HepG2 (cell line): ENCODE results near the gene TMED5. TPM values are rescaled to one million over a fixed set of nuclear protein-coding genes. Genes with fewer than 3 reads are reported as not detected.

Experiments
- BORCS8-MEF2B ChIP-seq: sonication (generic); formaldehyde crosslinking; IDR thresholded peaks from 2 replicates; pipeline ENCODE4 v1.8.0; 2022; ENCODE audit warnings: mild to moderate bottlenecking, missing genetic modification reagents
- GABPA ChIP-seq, 2 experiments: IDR thresholded peaks; 2 replicates each; pipeline ENCODE4 v1.6.1; 2011 to 2016; ENCODE audit warnings: low read depth in 2 of 2, low read length in 1 of 2, missing biosample characterization in 1 of 2, missing genetic modification characterization in 1 of 2
- GTF3A ChIP-seq: sonication (generic); formaldehyde crosslinking; conservative IDR thresholded peaks from 2 replicates; pipeline ENCODE4 v1.4.0; 2020; ENCODE audit warnings: mild to moderate bottlenecking, missing genetic modification reagents
- ISX ChIP-seq: sonication (generic); formaldehyde crosslinking; conservative IDR thresholded peaks from 2 replicates; pipeline ENCODE4 v1.5.0; 2020; ENCODE audit warnings: missing genetic modification reagents
- KLF13 ChIP-seq: sonication (generic); formaldehyde crosslinking; IDR thresholded peaks from 2 replicates; pipeline ENCODE4 v1.4.0; 2020; ENCODE audit warnings: mild to moderate bottlenecking, missing genetic modification reagents
- MED1 ChIP-seq: sonication (generic); formaldehyde crosslinking; IDR thresholded peaks from 2 replicates; pipeline ENCODE4 v1.4.0; 2020; ENCODE audit warnings: missing genetic modification reagents
- SMARCE1 ChIP-seq: fragments of 450-650 bp; IDR thresholded peaks from 2 replicates; pipeline ENCODE4 v1.6.1; 2017; ENCODE audit warnings: borderline replicate concordance
- SMYD3 ChIP-seq: sonication (generic); formaldehyde crosslinking; IDR thresholded peaks from 2 replicates; pipeline ENCODE4 v1.8.1; 2023; ENCODE audit warnings: mild to moderate bottlenecking, missing genetic modification reagents
- ZFYVE20 ChIP-seq: sonication (generic); formaldehyde crosslinking; IDR thresholded peaks from 2 replicates; pipeline ENCODE4 v1.8.0; 2023; ENCODE audit warnings: low read depth, mild to moderate bottlenecking, moderate library complexity, missing genetic modification reagents, borderline replicate concordance
- ZNF343 ChIP-seq: sonication (generic); formaldehyde crosslinking; IDR thresholded peaks from 2 replicates; pipeline ENCODE4 v1.4.0; 2020; ENCODE audit warnings: mild to moderate bottlenecking, missing genetic modification reagents
- ZNF567 ChIP-seq: sonication (generic); formaldehyde crosslinking; IDR thresholded peaks from 2 replicates; pipeline ENCODE4 v1.8.1; 2023; ENCODE audit warnings: mild to moderate bottlenecking, missing genetic modification reagents, borderline replicate concordance
- polyA plus RNA-seq, 8 experiments: library from polyadenylated mRNA; depleted of rRNA in 3 of 8; stranded (reverse) in 7 of 8; unstranded in 1 of 8; fragments of >200 nt; fragmentation: Illumina TruSeq in 4 of 8; extraction: Trizol in 4 of 8; gene quantifications; 2 replicates each; pipeline versions ENCODE4 v1.2.1 to v1.2.3, GENCODE V29; 2011 to 2016; ENCODE audit warnings: low read depth in 4 of 8, missing spikeins in 1 of 8, mixed read lengths in 1 of 8; ENCODE audit not compliant: insufficient read depth in 1 of 8
- total RNA-seq, 5 experiments: library from RNA; depleted of rRNA; stranded (reverse); fragments of >200 nt; fragmentation: Illumina TruSeq; extraction: Trizol; gene quantifications; 2 replicates each; pipeline ENCODE4 v1.2.3, GENCODE V29; 2016; ENCODE audit warnings: low read depth in 1 of 5
- TF ChIP-seq, protein P1 (sequence below): sonication (generic); formaldehyde crosslinking; conservative IDR thresholded peaks from 2 replicates; pipeline ENCODE4 v1.5.0; 2020; ENCODE audit warnings: missing genetic modification reagents
- TF ChIP-seq, protein P2 (sequence below): sonication (generic); formaldehyde crosslinking; IDR thresholded peaks from 2 replicates; pipeline ENCODE4 v1.8.0; 2022; ENCODE audit warnings: low read depth, missing genetic modification reagents
- TF ChIP-seq, protein P3 (sequence below): sonication (generic); formaldehyde crosslinking; IDR thresholded peaks from 2 replicates; pipeline ENCODE4 v1.4.0; 2020; ENCODE audit warnings: mild to moderate bottlenecking, missing genetic modification reagents, borderline replicate concordance
- TF ChIP-seq, protein P4 (sequence below): sonication (generic); formaldehyde crosslinking; IDR thresholded peaks from 2 replicates; pipeline ENCODE4 v1.4.0; 2020; ENCODE audit warnings: missing genetic modification reagents
- TF ChIP-seq, protein P5 (sequence below): sonication (generic); formaldehyde crosslinking; IDR thresholded peaks from 2 replicates; pipeline ENCODE4 v1.5.1; 2020; ENCODE audit warnings: mild to moderate bottlenecking, missing genetic modification reagents, moderate library complexity
- TF ChIP-seq, protein P6 (sequence below): sonication (generic); formaldehyde crosslinking; IDR thresholded peaks from 2 replicates; pipeline ENCODE4 v1.4.0; 2020; ENCODE audit warnings: low read depth, mild to moderate bottlenecking, missing genetic modification reagents

TMED5 gene
- total and polyA plus RNA-seq, 2 of the 13 experiments (the other 11 are each of a cell fraction or from before 2014, with no cell fraction given), result 58.1 to 99.0 TPM

DNA sequence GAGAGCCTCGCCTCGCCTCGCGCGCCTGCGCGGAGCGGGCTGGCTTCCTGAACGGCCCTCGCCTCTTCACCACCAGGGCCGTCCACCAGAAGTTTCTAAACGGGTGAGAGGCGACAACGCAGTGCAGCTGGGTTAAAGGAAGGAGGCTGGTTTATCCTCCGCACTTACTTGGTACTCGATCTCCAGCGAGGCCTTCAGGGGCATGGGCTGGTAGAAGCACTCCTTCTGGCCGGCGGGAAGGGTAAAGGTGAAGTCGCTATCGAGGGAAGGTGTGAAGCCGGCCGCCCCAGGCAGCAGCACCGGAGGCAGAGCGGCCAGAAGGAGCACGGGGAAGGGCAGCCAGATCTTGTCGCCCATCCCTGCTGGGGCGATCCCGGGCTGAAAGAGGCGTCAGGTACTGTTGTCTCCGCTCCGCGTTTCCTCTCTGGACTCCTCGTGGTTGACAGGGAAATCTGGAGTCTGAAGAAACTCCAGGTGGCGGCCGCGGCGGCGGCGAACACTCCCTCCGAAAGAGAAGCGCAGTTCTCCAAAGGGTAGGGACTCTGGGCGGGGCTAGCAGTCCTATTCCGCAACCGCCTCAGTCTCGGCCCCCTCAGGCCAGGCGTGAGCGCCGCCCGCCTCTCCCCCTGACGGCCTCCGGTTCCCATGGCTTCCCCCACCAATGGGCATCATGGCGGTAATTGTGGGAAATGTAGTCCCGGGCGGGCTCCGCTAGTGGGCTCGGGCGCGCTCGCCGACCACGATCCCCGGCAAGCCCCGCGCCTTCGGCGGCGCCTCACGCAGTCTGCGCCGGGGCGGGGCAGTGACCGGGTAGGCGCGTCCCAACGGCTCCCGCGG, at the start of gene TMED5 (continued):
- no peak for TF ChIP-seq ZFYVE20 (CRISPR knock-in tag)
- peak; percentile 29; the same call in 1 of the 2 replicates for TF ChIP-seq BORCS8-MEF2B (CRISPR knock-in tag)
- TF ChIP-seq, protein P1, sequence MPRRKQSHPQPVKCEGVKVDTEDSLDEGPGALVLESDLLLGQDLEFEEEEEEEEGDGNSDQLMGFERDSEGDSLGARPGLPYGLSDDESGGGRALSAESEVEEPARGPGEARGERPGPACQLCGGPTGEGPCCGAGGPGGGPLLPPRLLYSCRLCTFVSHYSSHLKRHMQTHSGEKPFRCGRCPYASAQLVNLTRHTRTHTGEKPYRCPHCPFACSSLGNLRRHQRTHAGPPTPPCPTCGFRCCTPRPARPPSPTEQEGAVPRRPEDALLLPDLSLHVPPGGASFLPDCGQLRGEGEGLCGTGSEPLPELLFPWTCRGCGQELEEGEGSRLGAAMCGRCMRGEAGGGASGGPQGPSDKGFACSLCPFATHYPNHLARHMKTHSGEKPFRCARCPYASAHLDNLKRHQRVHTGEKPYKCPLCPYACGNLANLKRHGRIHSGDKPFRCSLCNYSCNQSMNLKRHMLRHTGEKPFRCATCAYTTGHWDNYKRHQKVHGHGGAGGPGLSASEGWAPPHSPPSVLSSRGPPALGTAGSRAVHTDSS (CRISPR knock-in tag), result no peak
- peak; percentile 88 for TF ChIP-seq ZNF567 (CRISPR knock-in tag)
- peak; percentile 90 for TF ChIP-seq ZNF343 (CRISPR knock-in tag)
- peak; percentile 37; the same call in 1 of the 2 replicates for TF ChIP-seq GABPA (IDR thresholded peaks at IDR 0.05; ENCODE audit: low read depth, low read length)
- TF ChIP-seq GABPA (CRISPR knock-in tag; IDR thresholded peaks at IDR 0.05; ENCODE audit: low read depth), result peak; percentile 73
- peak; percentile 88; the same call in 1 of the 2 replicates for TF ChIP-seq GTF3A
- TF ChIP-seq, protein P2, sequence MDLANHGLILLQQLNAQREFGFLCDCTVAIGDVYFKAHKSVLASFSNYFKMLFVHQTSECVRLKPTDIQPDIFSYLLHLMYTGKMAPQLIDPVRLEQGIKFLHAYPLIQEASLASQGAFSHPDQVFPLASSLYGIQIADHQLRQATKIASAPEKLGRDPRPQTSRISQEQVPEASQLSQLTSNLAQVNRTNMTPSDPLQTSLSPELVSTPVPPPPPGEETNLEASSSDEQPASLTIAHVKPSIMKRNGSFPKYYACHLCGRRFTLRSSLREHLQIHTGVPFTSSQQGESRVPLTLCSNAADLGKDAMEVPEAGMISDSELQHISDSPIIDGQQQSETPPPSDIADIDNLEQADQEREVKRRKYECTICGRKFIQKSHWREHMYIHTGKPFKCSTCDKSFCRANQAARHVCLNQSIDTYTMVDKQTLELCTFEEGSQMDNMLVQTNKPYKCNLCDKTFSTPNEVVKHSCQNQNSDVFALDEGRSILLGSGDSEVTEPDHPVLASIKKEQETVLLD (CRISPR knock-in tag), result no peak
- TF ChIP-seq MED1 (CRISPR knock-in tag), result peak; percentile 54; the same call in 1 of the 2 replicates
- TF ChIP-seq, protein P3, sequence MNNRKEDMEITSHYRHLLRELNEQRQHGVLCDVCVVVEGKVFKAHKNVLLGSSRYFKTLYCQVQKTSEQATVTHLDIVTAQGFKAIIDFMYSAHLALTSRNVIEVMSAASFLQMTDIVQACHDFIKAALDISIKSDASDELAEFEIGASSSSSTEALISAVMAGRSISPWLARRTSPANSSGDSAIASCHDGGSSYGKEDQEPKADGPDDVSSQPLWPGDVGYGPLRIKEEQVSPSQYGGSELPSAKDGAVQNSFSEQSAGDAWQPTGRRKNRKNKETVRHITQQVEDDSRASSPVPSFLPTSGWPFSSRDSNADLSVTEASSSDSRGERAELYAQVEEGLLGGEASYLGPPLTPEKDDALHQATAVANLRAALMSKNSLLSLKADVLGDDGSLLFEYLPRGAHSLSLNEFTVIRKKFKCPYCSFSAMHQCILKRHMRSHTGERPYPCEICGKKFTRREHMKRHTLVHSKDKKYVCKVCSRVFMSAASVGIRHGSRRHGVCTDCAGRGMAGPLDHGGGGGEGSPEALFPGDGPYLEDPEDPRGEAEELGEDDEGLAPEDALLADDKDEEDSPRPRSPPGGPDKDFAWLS (CRISPR knock-in tag), result no peak
- TF ChIP-seq, protein P4, sequence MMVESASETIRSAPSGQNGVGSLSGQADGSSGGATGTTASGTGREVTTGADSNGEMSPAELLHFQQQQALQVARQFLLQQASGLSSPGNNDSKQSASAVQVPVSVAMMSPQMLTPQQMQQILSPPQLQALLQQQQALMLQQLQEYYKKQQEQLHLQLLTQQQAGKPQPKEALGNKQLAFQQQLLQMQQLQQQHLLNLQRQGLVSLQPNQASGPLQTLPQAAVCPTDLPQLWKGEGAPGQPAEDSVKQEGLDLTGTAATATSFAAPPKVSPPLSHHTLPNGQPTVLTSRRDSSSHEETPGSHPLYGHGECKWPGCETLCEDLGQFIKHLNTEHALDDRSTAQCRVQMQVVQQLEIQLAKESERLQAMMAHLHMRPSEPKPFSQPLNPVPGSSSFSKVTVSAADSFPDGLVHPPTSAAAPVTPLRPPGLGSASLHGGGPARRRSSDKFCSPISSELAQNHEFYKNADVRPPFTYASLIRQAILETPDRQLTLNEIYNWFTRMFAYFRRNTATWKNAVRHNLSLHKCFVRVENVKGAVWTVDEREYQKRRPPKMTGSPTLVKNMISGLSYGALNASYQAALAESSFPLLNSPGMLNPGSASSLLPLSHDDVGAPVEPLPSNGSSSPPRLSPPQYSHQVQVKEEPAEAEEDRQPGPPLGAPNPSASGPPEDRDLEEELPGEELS (CRISPR knock-in tag), result 0 out of 2 replicates have a peak, but pooled peaks have one; percentile 41
- TF ChIP-seq SMARCE1, result no peak
- TF ChIP-seq KLF13 (CRISPR knock-in tag), result no peak
- no peak for TF ChIP-seq SMYD3 (CRISPR knock-in tag)
- TF ChIP-seq, protein P5, sequence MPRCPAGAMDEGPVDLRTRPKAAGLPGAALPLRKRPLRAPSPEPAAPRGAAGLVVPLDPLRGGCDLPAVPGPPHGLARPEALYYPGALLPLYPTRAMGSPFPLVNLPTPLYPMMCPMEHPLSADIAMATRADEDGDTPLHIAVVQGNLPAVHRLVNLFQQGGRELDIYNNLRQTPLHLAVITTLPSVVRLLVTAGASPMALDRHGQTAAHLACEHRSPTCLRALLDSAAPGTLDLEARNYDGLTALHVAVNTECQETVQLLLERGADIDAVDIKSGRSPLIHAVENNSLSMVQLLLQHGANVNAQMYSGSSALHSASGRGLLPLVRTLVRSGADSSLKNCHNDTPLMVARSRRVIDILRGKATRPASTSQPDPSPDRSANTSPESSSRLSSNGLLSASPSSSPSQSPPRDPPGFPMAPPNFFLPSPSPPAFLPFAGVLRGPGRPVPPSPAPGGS (CRISPR knock-in tag), result peak; percentile 40; the same call in 1 of the 2 replicates
- TF ChIP-seq, protein P6, sequence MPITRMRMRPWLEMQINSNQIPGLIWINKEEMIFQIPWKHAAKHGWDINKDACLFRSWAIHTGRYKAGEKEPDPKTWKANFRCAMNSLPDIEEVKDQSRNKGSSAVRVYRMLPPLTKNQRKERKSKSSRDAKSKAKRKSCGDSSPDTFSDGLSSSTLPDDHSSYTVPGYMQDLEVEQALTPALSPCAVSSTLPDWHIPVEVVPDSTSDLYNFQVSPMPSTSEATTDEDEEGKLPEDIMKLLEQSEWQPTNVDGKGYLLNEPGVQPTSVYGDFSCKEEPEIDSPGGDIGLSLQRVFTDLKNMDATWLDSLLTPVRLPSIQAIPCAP (CRISPR knock-in tag), result no peak
- peak; percentile 75; the same call in 1 of the 2 replicates for TF ChIP-seq ISX
